ENCODE results near the gene BET1.

Gene BET1

GRCh38 chr7:94044806-94045205 is 40.7 kb upstream of the BET1 start:
- TF ChIP-seq Cebpa-rat (IDR thresholded peaks at IDR 0.05) = no peak
- no peaks in the 10 kb centered on the region for H3K27me3 ChIP-seq
- peaks cover 5 to 53% (median 7%) of the 10 kb centered on the region in 10 experiments for H3K4me1 ChIP-seq
- no peak overlapping the region for H3K9ac ChIP-seq
- H4K20me1 ChIP-seq = no peaks in the 10 kb centered on the region
- peak overlapping the region in 1 of 11 experiments; percentile 32; a peak in 2 of 22 replicates for H3K4me2 ChIP-seq
- H3K27ac ChIP-seq = peak overlapping the region in 2 of 11 experiments; percentile 16 to 56; a peak in 3 of 22 replicates
- no peak overlapping the region for H3K4me3 ChIP-seq
- no peaks in the 10 kb centered on the region for H3K36me3 ChIP-seq
- H3K9me3 ChIP-seq (replicated peaks in 1 of 11) = no peaks in the 10 kb centered on the region; a peak in 1 of 22 replicates

- Histone ChIP-seq H3K27me3 (no peaks in the 10 kb centered on the region), H3K36me3 (no peaks in the 10 kb centered on the region), H4K20me1 (no peaks in the 10 kb centered on the region), H3K9me3 (replicated peaks in 1 of 11) (no peaks in the 10 kb centered on the region; a peak in 1 of 22 replicates), H3K9ac (no peak overlapping the region; a peak in 1 of 22 replicates), H3K4me1 (peaks cover 0 to 46% (median 0%) of the 10 kb centered on the region in 10 experiments; a peak in 8 of 20 replicates), H3K4me2 (peak overlapping the region in 4 of 11 experiments; percentile 38 to 52 (median 50); a peak in 7 of 22 replicates), H3K4me3 (no peak overlapping the region), H3K27ac (peak overlapping the region in 2 of 11 experiments; percentile 46 to 51; a peak in 5 of 22 replicates)
- TF ChIP-seq Cebpa-rat (IDR thresholded peaks at IDR 0.05) = peak in 1 of 11 experiments; percentile 19; a peak in 1 of 22 replicates
Observed at GRCh38 chr7:94043299-94043698, 39.1 kb upstream of the BET1 start.

- no peak overlapping the region for H3K9ac ChIP-seq
- no peaks in the 10 kb centered on the region for H4K20me1 ChIP-seq
- H3K9me3 ChIP-seq (replicated peaks in 1 of 11) = no peaks in the 10 kb centered on the region; a peak in 1 of 22 replicates
- peak overlapping the region in 1 of 11 experiments; percentile 10; a peak in 1 of 22 replicates for H3K4me2 ChIP-seq
- no peak for TF ChIP-seq Cebpa-rat (IDR thresholded peaks at IDR 0.05)
- no peak overlapping the region for H3K4me3 ChIP-seq
- no peak overlapping the region for H3K27ac ChIP-seq
- peaks cover 0 to 46% (median 0%) of the 10 kb centered on the region in 10 experiments; a peak in 8 of 20 replicates for H3K4me1 ChIP-seq
- H3K36me3 ChIP-seq = no peaks in the 10 kb centered on the region
- H3K27me3 ChIP-seq = no peaks in the 10 kb centered on the region
Observed at GRCh38 chr7:94042381-94042780, 38.2 kb upstream of the BET1 start.

GRCh38 chr7:94041529-94041928 is 37.4 kb upstream of the BET1 start:
- Histone ChIP-seq H3K27ac (no peak overlapping the region), H3K9me3 (replicated peaks in 1 of 11) (no peaks in the 10 kb centered on the region), H3K4me1 (peaks cover 0 to 46% (median 0%) of the 10 kb centered on the region in 10 experiments; a peak in 8 of 20 replicates), H3K9ac (no peak overlapping the region), H4K20me1 (no peaks in the 10 kb centered on the region), H3K4me3 (no peak overlapping the region), H3K36me3 (no peaks in the 10 kb centered on the region), H3K4me2 (peak overlapping the region in 3 of 11 experiments; percentile 8 to 39 (median 12); a peak in 2 of 22 replicates), H3K27me3 (no peaks in the 10 kb centered on the region)
- no peak for TF ChIP-seq Cebpa-rat (IDR thresholded peaks at IDR 0.05)

- H3K36me3 ChIP-seq = no peaks in the 10 kb centered on the region
- no peaks in the 10 kb centered on the region for H3K27me3 ChIP-seq
- no peak overlapping the region for H3K27ac ChIP-seq
- H3K4me3 ChIP-seq = no peak overlapping the region
- H3K9me3 ChIP-seq (replicated peaks in 1 of 11) = no peaks in the 10 kb centered on the region
- no peak for TF ChIP-seq Cebpa-rat (IDR thresholded peaks at IDR 0.05)
- H3K4me2 ChIP-seq = no peak overlapping the region
- H3K9ac ChIP-seq = no peak overlapping the region
- no peaks in the 10 kb centered on the region for H4K20me1 ChIP-seq
- H3K4me1 ChIP-seq = peaks cover 0 to 39% (median 0%) of the 10 kb centered on the region in 10 experiments; a peak in 7 of 20 replicates
Observed at GRCh38 chr7:94040254-94040653, 36.1 kb upstream of the BET1 start.

GRCh38 chr7:94039368-94040035 is 35.3 kb upstream of the BET1 start:
- Histone ChIP-seq H3K36me3 (no peaks in the 10 kb centered on the region), H3K4me1 (peaks cover 0 to 31% (median 0%) of the 10 kb centered on the region in 10 experiments; a peak in 7 of 20 replicates), H3K9me3 (replicated peaks in 1 of 11) (peaks cover 0 to 4% (median 0%) of the 10 kb centered on the region in 11 experiments; a peak in 1 of 22 replicates), H3K27ac (no peak overlapping the region), H3K9ac (no peak overlapping the region), H3K4me3 (no peak overlapping the region), H3K4me2 (no peak overlapping the region), H3K27me3 (no peaks in the 10 kb centered on the region), H4K20me1 (no peaks in the 10 kb centered on the region)
- no peak for TF ChIP-seq Cebpa-rat (IDR thresholded peaks at IDR 0.05)

- no peak overlapping the region for H3K27ac ChIP-seq
- no peaks in the 10 kb centered on the region for H3K27me3 ChIP-seq
- peaks cover 0 to 5% (median 0%) of the 10 kb centered on the region in 11 experiments; a peak in 1 of 22 replicates for H3K9me3 ChIP-seq (replicated peaks in 1 of 11)
- H3K9ac ChIP-seq = no peak overlapping the region
- H3K4me3 ChIP-seq = no peak overlapping the region
- no peaks in the 10 kb centered on the region for H3K36me3 ChIP-seq
- no peak overlapping the region for H3K4me2 ChIP-seq
- H4K20me1 ChIP-seq = no peaks in the 10 kb centered on the region
- peaks cover 0 to 41% (median 19%) of the 10 kb centered on the region in 10 experiments; a peak in 17 of 20 replicates for H3K4me1 ChIP-seq
- no peak for TF ChIP-seq Cebpa-rat (IDR thresholded peaks at IDR 0.05)
Observed at GRCh38 chr7:94031865-94032264, 27.7 kb upstream of the BET1 start.

GRCh38 chr7:94030634-94031033 is 26.5 kb upstream of the BET1 start:
- no peak for TF ChIP-seq Cebpa-rat (IDR thresholded peaks at IDR 0.05)
- peaks cover 0 to 12% (median 0%) of the 10 kb centered on the region in 11 experiments; a peak in 2 of 22 replicates for H3K9me3 ChIP-seq (replicated peaks in 1 of 11)
- H3K9ac ChIP-seq = no peak overlapping the region
- no peak overlapping the region for H3K4me3 ChIP-seq
- H3K36me3 ChIP-seq = no peaks in the 10 kb centered on the region
- H3K27ac ChIP-seq = peak overlapping the region in 2 of 11 experiments; percentile 49 to 72; a peak in 4 of 22 replicates
- H3K4me2 ChIP-seq = peak overlapping the region in 5 of 11 experiments; percentile 7 to 81 (median 65); a peak in 8 of 22 replicates
- no peaks in the 10 kb centered on the region for H3K27me3 ChIP-seq
- no peaks in the 10 kb centered on the region for H4K20me1 ChIP-seq
- H3K4me1 ChIP-seq = peaks cover 0 to 41% (median 19%) of the 10 kb centered on the region in 10 experiments; a peak in 17 of 20 replicates

- Histone ChIP-seq H3K4me2 (peak overlapping the region in 10 of 11 experiments; percentile 7 to 81 (median 46); a peak in 17 of 22 replicates), H3K9ac (no peak overlapping the region), H3K27me3 (no peaks in the 10 kb centered on the region), H3K9me3 (replicated peaks in 1 of 11) (peaks cover 0 to 15% (median 0%) of the 10 kb centered on the region in 11 experiments; a peak in 2 of 22 replicates), H3K27ac (peak overlapping the region in 4 of 11 experiments; percentile 25 to 72 (median 60); a peak in 5 of 22 replicates), H3K4me3 (no peak overlapping the region), H3K36me3 (no peaks in the 10 kb centered on the region), H4K20me1 (no peaks in the 10 kb centered on the region), H3K4me1 (peaks cover 0 to 41% (median 19%) of the 10 kb centered on the region in 10 experiments; a peak in 17 of 20 replicates)
- no peak for TF ChIP-seq Cebpa-rat (IDR thresholded peaks at IDR 0.05)
Observed at GRCh38 chr7:94029976-94030375, 25.8 kb upstream of the BET1 start.
